Measurements from ENCODE around the gene RAPGEF4. TPM values are rescaled to one million over a fixed set of nuclear protein-coding genes. Genes with fewer than 3 reads are reported as not detected.

RAPGEF4 gene
- total and polyA plus RNA-seq, 3 experiments from 2014 or later = not detected

DNA sequence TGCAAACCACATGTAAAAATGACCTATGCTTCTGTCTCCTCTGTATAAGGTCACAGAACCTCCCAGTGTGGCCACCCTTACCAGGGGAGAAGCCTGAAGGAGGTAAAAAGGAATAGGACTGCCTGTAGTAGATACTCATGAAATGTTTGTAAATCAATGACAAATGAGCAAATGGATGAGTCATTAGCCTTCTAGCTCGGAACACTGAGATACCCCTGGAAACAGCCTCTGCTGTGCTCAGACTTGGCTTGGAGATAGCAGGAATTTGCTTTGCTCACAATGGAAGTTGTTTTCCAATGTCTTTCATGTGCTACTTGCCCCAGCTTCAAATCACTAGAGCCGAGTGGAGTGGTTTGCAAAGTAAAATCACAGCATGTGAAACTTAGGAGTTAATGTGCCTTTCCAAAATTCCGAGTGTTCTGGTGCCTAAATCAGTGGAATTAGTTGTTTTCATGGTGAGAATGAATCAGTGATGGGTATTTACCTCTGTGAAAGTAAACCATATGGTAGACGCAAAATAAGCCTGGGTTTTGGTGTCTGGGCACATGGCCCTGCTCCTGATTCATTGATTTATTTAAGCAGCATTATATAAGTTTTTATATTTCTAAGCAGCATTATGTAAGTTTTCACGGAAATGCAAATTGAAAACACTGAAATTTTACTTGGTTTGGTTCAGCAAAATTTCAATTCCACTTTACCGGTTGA lies 186.0 kb downstream of the RAPGEF4 start:
- Histone ChIP-seq H3K4me3 (ENCODE audit: low read length) (no peak overlapping the region), H3K36me3 (ENCODE audit: insufficient read depth, low read length) (no peaks in the 10 kb centered on the region), H3K27ac (ENCODE audit: low read depth, low read length) (no peak overlapping the region), H3K27me3 (ENCODE audit: insufficient read depth, low read length, poor library complexity, severe bottlenecking) (no peaks in the 10 kb centered on the region), H3K4me1 (ENCODE audit: insufficient read depth, low read length) (no peaks in the 10 kb centered on the region), H3K9me3 (ENCODE audit: low read length) (no peaks in the 10 kb centered on the region)
- Mint-ChIP-seq H3K27ac (no peak overlapping the region), H3K36me3 (no peaks in the 10 kb centered on the region), H3K9me3 (no peaks in the 10 kb centered on the region), H3K4me3 (no peak overlapping the region), H3K4me1 (no peaks in the 10 kb centered on the region), H3K27me3 (peaks cover 4 to 44% of the 10 kb centered on the region in 2 donors)
- DNase-seq = no peak
- ChIA-PET POLR2A (no interaction called here), CTCF (no interaction called here)

DNA sequence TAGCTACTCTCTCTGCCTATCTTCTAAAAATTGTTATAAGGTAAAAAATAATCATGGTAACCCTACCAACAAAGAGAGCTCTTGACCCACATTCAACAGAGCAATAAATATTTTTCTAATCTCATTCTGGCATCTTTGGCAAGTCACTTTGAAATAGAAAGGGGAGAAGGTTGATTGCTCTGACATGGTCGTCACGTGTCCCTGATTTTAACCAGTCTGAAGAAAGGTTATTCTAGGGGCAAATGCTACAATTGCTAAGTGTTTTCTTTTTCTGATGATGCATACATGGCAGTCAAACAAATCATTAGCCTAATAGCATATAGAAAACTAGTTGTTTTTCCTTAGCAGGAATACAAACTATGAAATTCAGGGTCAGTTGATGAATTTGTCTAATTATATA lies 186.7 kb downstream of the RAPGEF4 start:
- no peaks in the 10 kb centered on the region for H3K36me3 ChIP-seq (ENCODE audit: insufficient read depth, low read length)
- H3K27me3 Mint-ChIP-seq = peaks cover 4 to 44% of the 10 kb centered on the region in 2 donors
- no peaks in the 10 kb centered on the region for H3K36me3 Mint-ChIP-seq
- H3K27ac ChIP-seq (ENCODE audit: low read depth, low read length) = no peak overlapping the region
- ChIA-PET CTCF (no interaction called here), POLR2A (no interaction called here)
- H3K27ac Mint-ChIP-seq = no peak overlapping the region
- H3K4me3 ChIP-seq (ENCODE audit: low read length) = no peak overlapping the region
- DNase-seq = no peak
- no peaks in the 10 kb centered on the region for H3K4me1 Mint-ChIP-seq
- no peaks in the 10 kb centered on the region for H3K4me1 ChIP-seq (ENCODE audit: insufficient read depth, low read length)
- no peaks in the 10 kb centered on the region for H3K27me3 ChIP-seq (ENCODE audit: insufficient read depth, low read length, poor library complexity, severe bottlenecking)
- H3K4me3 Mint-ChIP-seq = no peak overlapping the region
- no peaks in the 10 kb centered on the region for H3K9me3 Mint-ChIP-seq
- no peaks in the 10 kb centered on the region for H3K9me3 ChIP-seq (ENCODE audit: low read length)

DNA sequence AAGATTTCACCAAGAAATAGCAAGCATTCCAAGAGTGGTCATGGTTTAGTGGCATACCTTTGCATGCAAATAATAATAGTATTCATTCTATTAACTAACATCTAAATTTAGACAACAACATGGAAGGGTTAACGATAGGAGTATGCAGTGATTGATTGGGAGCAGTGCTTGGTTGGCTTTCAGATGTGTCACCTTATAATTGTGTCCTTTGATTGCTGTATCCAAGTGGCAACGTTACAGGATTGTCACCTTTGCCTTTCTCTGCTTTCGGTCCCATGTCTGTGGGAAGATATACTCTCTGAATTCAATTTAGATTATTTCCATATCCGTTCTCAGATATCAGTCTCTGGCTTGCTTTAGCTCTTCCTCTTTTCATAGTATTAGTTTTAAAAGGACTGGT lies 187.2 kb downstream of the RAPGEF4 start:
- H3K4me3 Mint-ChIP-seq = no peak overlapping the region
- CTCF ChIA-PET = no interaction called here

GRCh38 chr2:172924097-172924660 lies 188.5 kb downstream of the RAPGEF4 start:
- H3K27me3 Mint-ChIP-seq = peaks cover 4 to 37% of the 10 kb centered on the region in 2 donors
- CTCF ChIA-PET = interaction anchor here (0.9 kb wide), 1 partner anchor 7 kb away, joined by 3 read pairs; no protein-coding TSS in a partner anchor

More for the DNA sequence above, 187.2 kb downstream of the RAPGEF4 start:
- no peak overlapping the region for H3K27ac Mint-ChIP-seq
- no peak overlapping the region for H3K27ac ChIP-seq (ENCODE audit: low read depth, low read length)
- H3K27me3 ChIP-seq (ENCODE audit: insufficient read depth, low read length, poor library complexity, severe bottlenecking) = no peaks in the 10 kb centered on the region
- no peaks in the 10 kb centered on the region for H3K9me3 Mint-ChIP-seq
- no peaks in the 10 kb centered on the region for H3K36me3 Mint-ChIP-seq
- H3K9me3 ChIP-seq (ENCODE audit: low read length) = no peaks in the 10 kb centered on the region
- H3K4me3 ChIP-seq (ENCODE audit: low read length) = no peak overlapping the region
- no peaks in the 10 kb centered on the region for H3K36me3 ChIP-seq (ENCODE audit: insufficient read depth, low read length)
- POLR2A ChIA-PET = no interaction called here
- H3K4me1 Mint-ChIP-seq = no peaks in the 10 kb centered on the region
- H3K27me3 Mint-ChIP-seq = peaks cover 4 to 44% of the 10 kb centered on the region in 2 donors
- no peak for DNase-seq
- no peaks in the 10 kb centered on the region for H3K4me1 ChIP-seq (ENCODE audit: insufficient read depth, low read length)

GRCh38 chr2:172925600-172925999 lies 190.0 kb downstream of the RAPGEF4 start:
- no peak overlapping the region for H3K4me3 Mint-ChIP-seq
- H3K4me3 ChIP-seq (ENCODE audit: low read length) = no peak overlapping the region
- H3K36me3 ChIP-seq (ENCODE audit: insufficient read depth, low read length) = no peaks in the 10 kb centered on the region
- H3K36me3 Mint-ChIP-seq = no peaks in the 10 kb centered on the region
- no peaks in the 10 kb centered on the region for H3K9me3 ChIP-seq (ENCODE audit: low read length)
- no peaks in the 10 kb centered on the region for H3K9me3 Mint-ChIP-seq
- no peaks in the 10 kb centered on the region for H3K4me1 Mint-ChIP-seq
- CTCF ChIA-PET = no interaction called here
- H3K27me3 ChIP-seq (ENCODE audit: insufficient read depth, low read length, poor library complexity, severe bottlenecking) = no peaks in the 10 kb centered on the region
- POLR2A ChIA-PET = no interaction called here
- no peak for DNase-seq
- H3K27me3 Mint-ChIP-seq = peaks cover 4 to 34% of the 10 kb centered on the region in 2 donors
- no peaks in the 10 kb centered on the region for H3K4me1 ChIP-seq (ENCODE audit: insufficient read depth, low read length)
- no peak overlapping the region for H3K27ac ChIP-seq (ENCODE audit: low read depth, low read length)
- no peak overlapping the region for H3K27ac Mint-ChIP-seq

More at GRCh38 chr2:172924097-172924660, 188.5 kb downstream of the RAPGEF4 start:
- Histone ChIP-seq H3K27ac (ENCODE audit: low read depth, low read length) (no peak overlapping the region), H3K4me3 (ENCODE audit: low read length) (no peak overlapping the region), H3K9me3 (ENCODE audit: low read length) (no peaks in the 10 kb centered on the region), H3K4me1 (ENCODE audit: insufficient read depth, low read length) (no peaks in the 10 kb centered on the region), H3K36me3 (ENCODE audit: insufficient read depth, low read length) (no peaks in the 10 kb centered on the region), H3K27me3 (ENCODE audit: insufficient read depth, low read length, poor library complexity, severe bottlenecking) (no peaks in the 10 kb centered on the region)
- POLR2A ChIA-PET = no interaction called here
- Mint-ChIP-seq H3K27ac (no peak overlapping the region), H3K4me3 (no peak overlapping the region), H3K9me3 (no peaks in the 10 kb centered on the region), H3K4me1 (no peaks in the 10 kb centered on the region), H3K36me3 (no peaks in the 10 kb centered on the region)
- no peak for DNase-seq

GRCh38 chr2:172926785-172927640 lies 191.4 kb downstream of the RAPGEF4 start:
- ChIA-PET CTCF (no interaction called here), POLR2A (no interaction called here)
- H3K4me3 ChIP-seq (ENCODE audit: low read length) = no peak overlapping the region
- no peak for DNase-seq
- H3K27me3 ChIP-seq (ENCODE audit: insufficient read depth, low read length, poor library complexity, severe bottlenecking) = no peaks in the 10 kb centered on the region
- Mint-ChIP-seq H3K4me1 (peaks cover 0 to 3% (median 3%) of the 10 kb centered on the region in 3 donors), H3K27me3 (peaks cover 3 to 33% of the 10 kb centered on the region in 2 donors), H3K4me3 (no peak overlapping the region), H3K27ac (no peak overlapping the region), H3K36me3 (no peaks in the 10 kb centered on the region), H3K9me3 (no peaks in the 10 kb centered on the region)
- no peaks in the 10 kb centered on the region for H3K36me3 ChIP-seq (ENCODE audit: insufficient read depth, low read length)
- H3K9me3 ChIP-seq (ENCODE audit: low read length) = no peaks in the 10 kb centered on the region
- H3K4me1 ChIP-seq (ENCODE audit: insufficient read depth, low read length) = peaks cover 5% of the 10 kb centered on the region
- no peak overlapping the region for H3K27ac ChIP-seq (ENCODE audit: low read depth, low read length)

DNA sequence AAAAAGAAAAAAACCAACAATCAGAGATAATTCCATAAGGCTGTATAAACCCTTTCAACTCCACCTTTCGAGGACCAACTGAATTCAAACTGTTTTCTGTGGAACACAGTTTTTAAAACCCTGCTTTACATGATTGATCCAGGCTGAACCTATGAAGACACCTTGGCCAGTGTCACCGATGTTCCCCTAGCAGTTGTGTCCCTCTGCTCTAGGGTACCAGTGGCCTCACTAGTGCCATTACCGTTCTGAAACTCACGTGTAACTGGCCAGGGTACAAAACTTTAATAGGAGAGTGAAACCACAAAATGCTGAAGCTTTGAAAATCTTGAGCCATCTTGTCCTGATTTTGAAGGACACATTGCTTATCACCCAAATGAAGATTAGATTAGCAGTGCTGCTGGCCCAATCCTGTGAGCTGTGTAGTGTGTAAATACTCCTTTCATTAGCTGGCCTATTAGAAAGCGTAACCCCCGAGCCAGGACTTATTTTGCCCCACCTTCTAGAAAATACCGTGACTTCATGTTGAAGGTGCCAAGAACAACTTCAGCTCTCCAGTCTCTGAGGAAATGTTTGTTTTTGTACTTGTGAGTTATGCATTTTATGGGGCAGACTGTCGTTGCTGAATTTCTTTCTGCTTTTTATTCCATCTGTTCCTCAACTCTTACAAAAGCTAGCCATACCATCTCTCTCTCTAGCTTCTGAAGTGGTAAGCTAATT lies 192.2 kb downstream of the RAPGEF4 start:
- peaks cover 3 to 31% of the 10 kb centered on the region in 2 donors for H3K27me3 Mint-ChIP-seq
- CTCF ChIA-PET = no interaction called here
- H3K9me3 Mint-ChIP-seq = no peaks in the 10 kb centered on the region
- H3K36me3 Mint-ChIP-seq = no peaks in the 10 kb centered on the region
- Histone ChIP-seq H3K4me1 (ENCODE audit: insufficient read depth, low read length) (peaks cover 5% of the 10 kb centered on the region), H3K27me3 (ENCODE audit: insufficient read depth, low read length, poor library complexity, severe bottlenecking) (no peaks in the 10 kb centered on the region), H3K27ac (ENCODE audit: low read depth, low read length) (no peak overlapping the region), H3K36me3 (ENCODE audit: insufficient read depth, low read length) (no peaks in the 10 kb centered on the region), H3K9me3 (ENCODE audit: low read length) (no peaks in the 10 kb centered on the region), H3K4me3 (ENCODE audit: low read length) (no peak overlapping the region)
- no peak overlapping the region for H3K27ac Mint-ChIP-seq
- H3K4me3 Mint-ChIP-seq = no peak overlapping the region
- peaks cover 0 to 3% (median 3%) of the 10 kb centered on the region in 3 donors for H3K4me1 Mint-ChIP-seq
- no peak for DNase-seq
- POLR2A ChIA-PET = no interaction called here

- CTCF ChIA-PET = no interaction called here
- no peak for DNase-seq
- Histone ChIP-seq H3K4me3 (ENCODE audit: low read length) (no peak overlapping the region), H3K36me3 (ENCODE audit: insufficient read depth, low read length) (no peaks in the 10 kb centered on the region), H3K27ac (ENCODE audit: low read depth, low read length) (no peak overlapping the region), H3K27me3 (ENCODE audit: insufficient read depth, low read length, poor library complexity, severe bottlenecking) (no peaks in the 10 kb centered on the region), H3K4me1 (ENCODE audit: insufficient read depth, low read length) (peaks cover 5% of the 10 kb centered on the region), H3K9me3 (ENCODE audit: low read length) (no peaks in the 10 kb centered on the region)
- Mint-ChIP-seq H3K36me3 (no peaks in the 10 kb centered on the region), H3K4me1 (peaks cover 0 to 3% (median 3%) of the 10 kb centered on the region in 3 donors), H3K27me3 (peaks cover 0 to 37% of the 10 kb centered on the region in 2 donors), H3K9me3 (no peaks in the 10 kb centered on the region), H3K27ac (no peak overlapping the region), H3K4me3 (no peak overlapping the region)
- POLR2A ChIA-PET = no interaction called here
Measured at GRCh38 chr2:172928756-172929155, 193.1 kb downstream of the RAPGEF4 start.
